ENCODE results near the gene ZNF394. TPM values are rescaled to one million over a fixed set of nuclear protein-coding genes. Genes with fewer than 3 reads are reported as not detected.
A peak's percentile ranks its signal among the peaks of the same experiment; 100 is the strongest.

The ZNF394 gene
- total RNA-seq, 2 experiments from 2014 or later, result 25.9 to 28.0 TPM

- Mint-ChIP-seq H3K4me1 (ENCODE audit: low read depth) (peaks cover 38% of the 10 kb centered on the region), H3K27me3 (no peaks in the 10 kb centered on the region), H3K36me3 (ENCODE audit: low read depth) (peaks cover 24% of the 10 kb centered on the region), H3K27ac (peak overlapping the region; percentile 97), H3K9me3 (no peaks in the 10 kb centered on the region), H3K4me3 (peak overlapping the region; percentile 95)
- ATAC-seq, result no peak
- ChIA-PET CTCF (interaction anchor here (0.8 kb wide), 1 partner anchor 51 kb away, joined by 3 read pairs; no protein-coding TSS in a partner anchor), POLR2A (interaction anchor here (1.0 to 2.8 kb wide), 5 partner anchors 24 to 80 kb away, joined by 3 to 19 read pairs (median 3); partner anchors contain the start of genes ZKSCAN5 and ZNF394)
- no peak for DNase-seq
- no peak for TF ChIP-seq CTCF (IDR thresholded peaks at IDR 0.05)
- intact Hi-C loops (cut with micrococcal nuclease), result loop anchor here (2.0 kb wide), 1 partner anchor 28 kb away; the partner anchor contains the start of gene ZNF394
Measured at GRCh38 chr7:99473315-99473596, 26.8 kb downstream of the ZNF394 start.

GRCh38 chr7:99472561-99473314 is 27.3 kb downstream of the ZNF394 start, which contains the start of gene ZNF789:
ZNF789 (plus strand) TSS chr7:99472890; CDS start chr7:99476457, 3,567 bp downstream.
- no peaks in the 10 kb centered on the region for H3K9me3 Mint-ChIP-seq
- no peak for TF ChIP-seq CTCF (IDR thresholded peaks at IDR 0.05)
- H3K4me1 Mint-ChIP-seq (ENCODE audit: low read depth), result peaks cover 33% of the 10 kb centered on the region
- no peaks in the 10 kb centered on the region for H3K27me3 Mint-ChIP-seq
- ChIA-PET POLR2A (interaction anchor here (1.0 to 2.8 kb wide), 5 partner anchors 25 to 80 kb away, joined by 3 to 19 read pairs (median 3); partner anchors contain the start of genes ZKSCAN5 and ZNF394), CTCF (interaction anchor here (0.8 kb wide), 1 partner anchor 51 kb away, joined by 3 read pairs; no protein-coding TSS in a partner anchor)
- peak; percentile 98 for ATAC-seq
- intact Hi-C loops (cut with micrococcal nuclease), result loop anchor here (2.0 kb wide), 1 partner anchor 28 kb away; the partner anchor contains the start of gene ZNF394
- H3K36me3 Mint-ChIP-seq (ENCODE audit: low read depth), result peaks cover 19% of the 10 kb centered on the region
- peak within 1 kb of the TSS; percentile 95 for H3K4me3 Mint-ChIP-seq
- peak within 1 kb of the TSS; percentile 97 for H3K27ac Mint-ChIP-seq
- DNase-seq, result peak; percentile 100

GRCh38 chr7:99469381-99470065 is 30.6 kb downstream of the ZNF394 start:
- POLR2A ChIA-PET, result no interaction called here
- ATAC-seq, result no peak
- intact Hi-C loops (cut with micrococcal nuclease), result no loop called here
- H3K4me1 Mint-ChIP-seq (ENCODE audit: low read depth), result peaks cover 27% of the 10 kb centered on the region
- no peaks in the 10 kb centered on the region for H3K27me3 Mint-ChIP-seq
- CTCF ChIA-PET, result no interaction called here
- no peaks in the 10 kb centered on the region for H3K9me3 Mint-ChIP-seq
- DNase-seq, result no peak
- H3K27ac Mint-ChIP-seq, result no peak overlapping the region
- H3K4me3 Mint-ChIP-seq, result no peak overlapping the region
- peaks cover 21% of the 10 kb centered on the region for H3K36me3 Mint-ChIP-seq (ENCODE audit: low read depth)
- TF ChIP-seq CTCF (IDR thresholded peaks at IDR 0.05), result no peak

GRCh38 chr7:99468336-99468918 is 31.7 kb downstream of the ZNF394 start:
- Mint-ChIP-seq H3K27ac (no peak overlapping the region), H3K4me1 (ENCODE audit: low read depth) (peaks cover 28% of the 10 kb centered on the region), H3K27me3 (no peaks in the 10 kb centered on the region), H3K36me3 (ENCODE audit: low read depth) (peaks cover 25% of the 10 kb centered on the region), H3K4me3 (no peak overlapping the region), H3K9me3 (no peaks in the 10 kb centered on the region)
- no peak for TF ChIP-seq CTCF (IDR thresholded peaks at IDR 0.05)
- DNase-seq, result no peak
- ATAC-seq, result no peak
- POLR2A ChIA-PET, result no interaction called here
- intact Hi-C loops (cut with micrococcal nuclease), result no loop called here
- CTCF ChIA-PET, result no interaction called here
